Measurements from ENCODE around the gene ERC2.

The ERC2 gene

DNA sequence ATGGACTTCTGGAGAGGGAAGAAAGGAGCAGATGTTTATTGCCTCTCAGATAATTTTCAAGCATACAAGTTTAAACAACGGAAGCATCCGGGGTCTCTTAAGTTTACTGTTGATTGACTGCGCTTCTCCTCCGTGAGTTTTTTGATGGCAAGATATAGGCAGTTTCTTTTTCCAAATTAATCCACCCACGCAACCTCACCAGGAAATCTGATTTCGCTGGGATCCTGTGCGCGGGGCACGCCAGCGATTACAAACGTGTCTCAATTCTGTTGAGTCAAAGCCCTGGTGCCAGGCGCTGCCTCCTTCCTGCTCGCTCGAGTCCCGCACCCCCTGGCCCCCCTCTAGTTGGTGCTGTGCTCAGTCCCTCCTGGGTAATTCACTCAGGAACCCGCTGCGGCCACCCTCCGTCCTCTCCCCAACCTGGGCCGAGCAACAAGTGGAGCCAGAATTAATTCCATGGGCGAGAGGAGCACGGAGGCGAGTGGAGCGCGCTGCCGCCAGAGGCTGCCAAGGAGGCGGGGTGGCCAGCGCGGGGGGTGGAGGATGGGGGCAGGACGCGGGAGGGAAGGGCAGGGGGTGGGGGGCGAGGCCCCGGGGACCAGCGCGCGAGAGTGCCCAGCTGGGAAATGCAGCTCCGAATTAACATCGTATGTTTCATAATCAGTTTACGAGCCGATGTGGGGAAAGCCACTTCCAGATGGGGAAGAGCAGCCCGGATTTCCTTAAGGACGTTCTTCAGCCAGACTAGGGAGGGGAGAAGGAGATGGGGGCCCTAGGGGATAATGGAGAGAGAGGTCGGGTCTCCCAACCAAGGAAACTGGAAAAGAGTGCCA is 987.1 kb downstream of the ERC2 start:
- DNase-seq, result no peak

GRCh38 chr3:55477306-55478303 is 990.7 kb downstream of the ERC2 start:
- no peak for DNase-seq

- DNase-seq, result no peak
These were observed 991.8 kb downstream of the ERC2 start for GRCh38 chr3:55476515-55476914.

DNA sequence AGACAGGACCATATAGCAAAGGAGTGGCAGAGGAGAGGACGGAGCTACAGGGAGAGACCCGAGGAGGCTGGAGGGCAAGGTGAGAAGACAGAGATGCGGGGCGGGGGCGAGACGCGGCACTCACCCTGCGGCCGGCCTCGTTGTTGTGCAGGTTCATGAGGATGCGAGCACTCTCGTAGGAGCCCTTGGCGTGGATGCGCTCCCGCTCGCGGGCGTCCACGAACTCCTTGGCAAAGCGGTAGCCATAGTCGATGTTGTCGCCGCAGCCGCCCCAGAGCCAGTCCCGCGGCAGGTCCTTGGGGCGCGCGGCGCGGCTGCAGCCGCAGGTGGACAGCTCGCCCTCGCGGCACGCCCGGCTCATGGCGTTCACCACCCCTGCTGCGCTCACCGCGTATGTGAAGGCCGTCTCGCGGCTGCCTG is 994.0 kb downstream of the ERC2 start:
- no peak for DNase-seq

GRCh38 chr3:55473788-55474187 is 994.5 kb downstream of the ERC2 start:
- DNase-seq, result no peak

GRCh38 chr3:55471522-55472280 is 996.6 kb downstream of the ERC2 start:
- no peak for DNase-seq

DNA sequence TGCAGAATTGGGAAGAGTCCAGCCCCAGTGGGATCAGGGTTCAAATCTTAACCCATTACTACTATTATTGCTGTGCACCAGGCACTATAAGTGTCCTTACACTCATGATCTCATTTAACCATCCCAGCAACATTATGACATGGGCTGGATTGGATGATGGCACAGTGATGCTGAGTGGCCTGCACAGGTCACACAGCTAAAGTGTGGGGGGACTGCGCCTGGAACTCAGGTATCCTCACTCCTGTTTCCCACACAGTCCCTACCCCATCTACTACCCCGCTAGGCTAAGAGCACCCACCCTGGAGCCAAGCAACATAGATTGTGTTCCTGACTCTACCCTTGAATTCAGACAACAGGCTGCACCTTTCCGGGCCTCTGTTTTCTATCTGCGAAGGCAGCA is 997.2 kb downstream of the ERC2 start:
- DNase-seq, result no peak

- no peak for DNase-seq
These were observed 998.2 kb downstream of the ERC2 start for GRCh38 chr3:55469957-55470526.

- no peak for DNase-seq
These were observed 1000.0 kb downstream of the ERC2 start for GRCh38 chr3:55468251-55468650.

- no peak for DNase-seq
These were observed 1001.2 kb downstream of the ERC2 start for GRCh38 chr3:55467099-55467498.

DNA sequence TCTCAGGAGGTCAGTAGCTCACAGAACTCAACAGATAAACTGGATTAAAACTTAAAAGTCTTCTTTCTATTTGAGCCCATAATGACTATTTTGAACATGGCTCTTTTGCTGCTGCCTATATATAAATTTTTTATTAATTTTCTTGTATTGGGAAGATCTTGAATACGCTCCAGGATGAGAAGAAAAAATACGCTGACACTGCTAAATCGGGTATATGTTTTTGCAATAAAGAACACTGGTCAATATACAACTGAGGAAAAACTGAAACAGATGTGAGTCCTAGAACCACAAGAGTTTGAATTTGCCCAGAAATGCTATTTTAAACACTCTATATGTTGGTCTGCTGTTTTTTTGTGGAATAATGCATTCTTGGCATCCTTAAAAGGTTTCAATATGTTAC is 1001.7 kb downstream of the ERC2 start:
- DNase-seq, result no peak

- DNase-seq, result no peak
These were observed 1006.4 kb downstream of the ERC2 start for GRCh38 chr3:55461896-55462295.

- no peak for DNase-seq
These were observed 1008.4 kb downstream of the ERC2 start for GRCh38 chr3:55459838-55460237.
